A549 (cell line): Measurements from ENCODE around the gene CYB561D2. TPM values are rescaled to one million over a fixed set of nuclear protein-coding genes. Genes with fewer than 3 reads are reported as not detected.

Experiments used
- ATAC-seq, 2 experiments: fragments of 200-7000 bp in 1 of 2; fragments of >200 bp in 1 of 2; cut with Nextera tagmentation in 1 of 2; cut with Tn5 transposase in 1 of 2; 3 replicates each; pipeline versions ENCODE4 v1.8.0 to v1.9.1; 2018 to 2020; ENCODE audit warnings: mild to moderate bottlenecking in 1 of 2, moderate library complexity in 1 of 2
- CTCF ChIA-PET: fragments of 300-600 bp; sonication (Branson Sonifier 250); formaldehyde crosslinking; extraction: SDS; loops from one replicate; lab custom pipeline; 2021; ENCODE audit warnings: antibody characterized with exemption, inconsistent platforms; lab: Yijun Ruan, JAX
- POLR2A ChIA-PET: fragments of 350-600 bp; formaldehyde crosslinking; extraction: SDS; loops from one replicate; lab custom pipeline; 2021; ENCODE audit warnings: antibody characterized with exemption, inconsistent platforms; lab: Yijun Ruan, JAX
- DNase-seq, 2 experiments: peaks; one replicate each; pipeline versions ENCODE4 v3.0.0 to v3.0.0-alpha.2; 2011 to 2016; ENCODE audit warnings: low read depth in 1 of 2, low spot score in 1 of 2
- FAIRE-seq: peaks from 2 replicates; lab custom pipeline; 2011; peaks lifted over from hg19 to GRCh38; lab: Jason Lieb, UNC
- H3K27ac ChIP-seq, 2 experiments: fragments of >200 bp; sonication (Bioruptor Twin); formaldehyde crosslinking; 3 replicates each; pipeline ENCODE4 v1.5.1; 2016 to 2017
- H3K4me1 ChIP-seq: fragments of >200 bp; sonication (Bioruptor Twin); formaldehyde crosslinking; 3 replicates; pipeline ENCODE4 v1.6.1; 2016
- H3K4me2 ChIP-seq: fragments of >200 bp; sonication (Bioruptor Twin); formaldehyde crosslinking; 3 replicates; pipeline ENCODE4 v1.6.1; 2016
- H3K4me3 ChIP-seq: fragments of >200 bp; sonication (Bioruptor Twin); formaldehyde crosslinking; 3 replicates; pipeline ENCODE4 v1.5.1; 2016
- H3K9me3 ChIP-seq: fragments of >200 bp; sonication (Bioruptor Twin); formaldehyde crosslinking; 3 replicates; pipeline ENCODE4 v1.6.1; 2016
- ATOH8 ChIP-seq: fragments of 250-450 bp; sonication (Bioruptor Pico); IDR thresholded peaks from 2 replicates; pipeline ENCODE4 v1.5.0; 2020; ENCODE audit warnings: low read depth, mild to moderate bottlenecking, moderate library complexity
- CHD4 ChIP-seq: fragments of 200-600 bp; sonication (generic); IDR thresholded peaks from 2 replicates; pipeline ENCODE4 v1.6.1; 2016; ENCODE audit warnings: antibody characterized with exemption, mild to moderate bottlenecking, borderline replicate concordance
- CTCF ChIP-seq: fragments of >200 bp; sonication (Bioruptor Twin); formaldehyde crosslinking; IDR thresholded peaks from 3 replicates; pipeline ENCODE4 v1.5.1; 2016
- E2F6 ChIP-seq: IDR thresholded peaks from 2 replicates; pipeline ENCODE4 v1.6.1; 2012; ENCODE audit warnings: low read depth, borderline replicate concordance
- ESRRA ChIP-seq: fragments of 150-350 bp; IDR thresholded peaks from 2 replicates; pipeline ENCODE4 v1.6.1; 2014; ENCODE audit warnings: mild to moderate bottlenecking, low read length, borderline replicate concordance
- FOSL2 ChIP-seq, 2 experiments: fragments of 450-650 bp in 1 of 2; fragments of >200 bp in 1 of 2; sonication (Bioruptor Twin) in 1 of 2; formaldehyde crosslinking; IDR thresholded peaks; 2 replicates each; pipeline versions ENCODE4 v1.5.0 to v1.6.1; 2016 to 2020; ENCODE audit warnings: mild to moderate bottlenecking in 1 of 2, moderate library complexity in 1 of 2
- HES2 ChIP-seq: fragments of >200 bp; sonication (Bioruptor Twin); formaldehyde crosslinking; IDR thresholded peaks from 2 replicates; pipeline ENCODE4 v1.6.1; 2016
- HEYL ChIP-seq: fragments of 250-450 bp; sonication (Bioruptor Pico); IDR thresholded peaks from 2 replicates; pipeline ENCODE4 v1.8.0; 2021; ENCODE audit warnings: mild to moderate bottlenecking, moderate library complexity
- HOXA7 ChIP-seq: fragments of 250-450 bp; sonication (Bioruptor Pico); IDR thresholded peaks from 2 replicates; pipeline ENCODE4 v1.5.0; 2020; ENCODE audit warnings: mild to moderate bottlenecking, moderate library complexity
- HOXB5 ChIP-seq: fragments of 250-450 bp; sonication (Bioruptor Pico); IDR thresholded peaks from 2 replicates; pipeline ENCODE4 v1.5.0; 2020; ENCODE audit warnings: mild to moderate bottlenecking, moderate library complexity
- JUN ChIP-seq, 2 experiments: fragments of >200 bp; sonication (Bioruptor Twin); formaldehyde crosslinking; IDR thresholded peaks; 2 replicates in 1 of 2; 3 replicates in 1 of 2; pipeline ENCODE4 v1.6.1; 2016 to 2017
- MAFK ChIP-seq: fragments of 450-650 bp; IDR thresholded peaks from 2 replicates; pipeline ENCODE4 v1.6.1; 2014; ENCODE audit not compliant: partially characterized antibody
- MAZ ChIP-seq: fragments of 150-350 bp; IDR thresholded peaks from 2 replicates; pipeline ENCODE4 v1.6.1; 2014; ENCODE audit warnings: antibody characterized with exemption, low read depth, low read length, borderline replicate concordance
- MYC ChIP-seq: IDR thresholded peaks from 2 replicates; pipeline ENCODE4 v1.6.1; 2012; ENCODE audit warnings: mild to moderate bottlenecking, inconsistent platforms, low read length, improper control_type of control experiment, borderline replicate concordance
- NPAS2 ChIP-seq: fragments of 250-450 bp; sonication (Bioruptor Pico); IDR thresholded peaks from 2 replicates; pipeline ENCODE4 v1.8.0; 2022; ENCODE audit warnings: mild to moderate bottlenecking, moderate library complexity, borderline replicate concordance
- PBX3 ChIP-seq: IDR thresholded peaks from 2 replicates; pipeline ENCODE4 v1.6.1; 2012
- PHF8 ChIP-seq: fragments of 200-600 bp; sonication (generic); IDR thresholded peaks from 2 replicates; pipeline ENCODE4 v1.6.1; 2016; ENCODE audit warnings: low read depth, mild to moderate bottlenecking, antibody characterized with exemption, moderate library complexity, borderline replicate concordance
- RAD21 ChIP-seq, 2 experiments: fragments of >200 bp in 1 of 2; sonication (Bioruptor Twin) in 1 of 2; formaldehyde crosslinking in 1 of 2; IDR thresholded peaks in 1 of 2; conservative IDR thresholded peaks in 1 of 2; 2 replicates in 1 of 2; 3 replicates in 1 of 2; pipeline ENCODE4 v1.6.1; 2012 to 2018; ENCODE audit warnings: inconsistent platforms in 1 of 2
- RARB ChIP-seq: fragments of 250-450 bp; sonication (Bioruptor Pico); IDR thresholded peaks from 2 replicates; pipeline ENCODE4 v1.8.0; 2021; ENCODE audit warnings: mild to moderate bottlenecking, moderate library complexity
- SMC3 ChIP-seq: fragments of >200 bp; sonication (Bioruptor Twin); formaldehyde crosslinking; IDR thresholded peaks from 3 replicates; pipeline ENCODE4 v1.6.1; 2018; ENCODE audit warnings: inconsistent platforms
- SREBF2 ChIP-seq: fragments of 450-650 bp; IDR thresholded peaks from 2 replicates; pipeline ENCODE4 v1.6.1; 2014; ENCODE audit warnings: mild to moderate bottlenecking, moderate library complexity
- TP53 ChIP-seq: fragments of 250-450 bp; sonication (Bioruptor Pico); IDR thresholded peaks from 2 replicates; pipeline ENCODE4 v1.5.0; 2021; ENCODE audit warnings: mild to moderate bottlenecking, moderate library complexity
- USF2 ChIP-seq: fragments of 450-650 bp; IDR thresholded peaks from 2 replicates; pipeline ENCODE4 v1.6.1; 2014; ENCODE audit warnings: antibody characterized with exemption
- ZNF302 ChIP-seq: fragments of 250-450 bp; sonication (Bioruptor Pico); IDR thresholded peaks from 2 replicates; pipeline ENCODE4 v1.9.0; 2021; ENCODE audit warnings: inconsistent platforms, mild to moderate bottlenecking, moderate library complexity
- WGBS: methylation state at CpG from one replicate; pipeline ENCODE4 v1.1.6; 2017; ENCODE audit errors: missing lambda C conversion rate; 5-methylcytosine and 5-hydroxymethylcytosine counted together
- polyA plus RNA-seq, 4 experiments: library from polyadenylated mRNA; depleted of rRNA in 3 of 4; stranded (reverse); fragments of >200 nt; fragmentation: RNase III in 1 of 4; extraction: RNeasy Plus Mini Kit Qiagen cat#74134 plus additional on column Dnase treatment in 1 of 4; gene quantifications; 2 replicates in 3 of 4; 3 replicates in 1 of 4; pipeline ENCODE4 v1.2.3, GENCODE V29; 2011 to 2017
- TF ChIP-seq, protein P1 (sequence below): IDR thresholded peaks from 2 replicates; pipeline ENCODE4 v1.6.1; 2012
- TF ChIP-seq, protein P2 (sequence below): fragments of 200-600 bp; sonication (generic); IDR thresholded peaks from 2 replicates; pipeline ENCODE4 v1.6.1; 2016; ENCODE audit warnings: antibody characterized with exemption, mild to moderate bottlenecking, moderate library complexity

CYB561D2 gene
- polyA plus RNA-seq, 2 of the 4 experiments (the other 2 are of a cell fraction), result 14.4 to 17.7 TPM

DNA sequence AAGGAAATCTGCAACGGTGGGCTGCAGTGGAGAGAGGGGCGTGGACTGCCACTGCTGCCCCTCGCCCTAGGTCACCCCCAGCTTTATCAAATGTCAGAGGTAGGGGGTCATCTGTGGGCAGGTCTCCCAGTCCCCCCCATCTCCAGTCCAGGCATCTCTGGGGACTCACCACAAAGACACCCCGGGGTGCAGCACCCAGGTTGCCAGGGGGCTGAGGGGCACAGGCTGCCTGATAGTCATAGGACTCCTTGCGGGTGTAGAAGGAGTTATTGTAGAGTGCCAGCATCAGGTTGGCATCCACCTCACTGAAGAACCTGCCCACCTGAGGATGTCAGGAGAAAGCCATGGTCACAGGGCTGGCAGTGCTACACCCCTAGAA is 15.2 kb downstream of the CYB561D2 start:
- TF ChIP-seq PBX3, result no peak
- TF ChIP-seq MAFK, result no peak
- TF ChIP-seq SREBF2, result no peak
- TF ChIP-seq E2F6, result no peak
- TF ChIP-seq HOXB5 (CRISPR knock-in tag), result no peak
- no peak for TF ChIP-seq RAD21 (conservative IDR thresholded peaks at IDR 0.05 in 1 of 2, IDR thresholded peaks at IDR 0.05 in 1 of 2)
- no peak for TF ChIP-seq SMC3
- no peak for TF ChIP-seq USF2
- no peak for TF ChIP-seq HEYL (CRISPR knock-in tag)
- no peak for TF ChIP-seq RARB (CRISPR knock-in tag)
- TF ChIP-seq, protein P1, sequence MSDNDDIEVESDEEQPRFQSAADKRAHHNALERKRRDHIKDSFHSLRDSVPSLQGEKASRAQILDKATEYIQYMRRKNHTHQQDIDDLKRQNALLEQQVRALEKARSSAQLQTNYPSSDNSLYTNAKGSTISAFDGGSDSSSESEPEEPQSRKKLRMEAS, result no peak
- TF ChIP-seq NPAS2 (CRISPR knock-in tag), result no peak
- TF ChIP-seq ESRRA, result no peak
- no peak for DNase-seq
- ChIA-PET CTCF (interaction anchor here (1.0 to 4.1 kb wide), 3 partner anchors 19 to 248 kb away, joined by 4 to 14 read pairs (median 4); no protein-coding TSS in a partner anchor), POLR2A (no interaction called here)
- H3K27ac ChIP-seq, result no peak overlapping the region
- no peaks in the 10 kb centered on the region for H3K9me3 ChIP-seq
- no peak for ATAC-seq
- WGBS, result 67% methylated on average over 3 of the region's 5 CpGs
- H3K4me1 ChIP-seq, result no peaks in the 10 kb centered on the region
- no peak overlapping the region for H3K4me3 ChIP-seq
- no peak for FAIRE-seq
- H3K4me2 ChIP-seq, result no peak overlapping the region

GRCh38 chr3:50369012-50369670 is 18.5 kb downstream of the CYB561D2 start:
- no peak for DNase-seq
- H3K27ac ChIP-seq, result no peak overlapping the region
- no peak for FAIRE-seq
- no peak for ATAC-seq
- H3K9me3 ChIP-seq, result no peaks in the 10 kb centered on the region
- ChIA-PET POLR2A (no interaction called here), CTCF (interaction anchor here (1.3 to 1.6 kb wide), 3 partner anchors 10 to 247 kb away, joined by 3 to 5 read pairs (median 4); partner anchors contain the start of gene TMEM115)
- peaks cover 9% of the 10 kb centered on the region; the same call in 2 of the 3 replicates for H3K4me1 ChIP-seq
- H3K4me2 ChIP-seq, result no peak overlapping the region
- no peak overlapping the region for H3K4me3 ChIP-seq
- WGBS, result 38% methylated on average over 8 of the region's 9 CpGs
- TF ChIP-seq HES2, result no peak
- TF ChIP-seq HOXA7 (CRISPR knock-in tag), result no peak
- no peak for TF ChIP-seq JUN (IDR thresholded peaks at IDR 0.05)
- no peak for TF ChIP-seq MAFK
- no peak for TF ChIP-seq FOSL2 (IDR thresholded peaks at IDR 0.05)
- TF ChIP-seq FOSL2 (CRISPR knock-in tag; IDR thresholded peaks at IDR 0.05), result no peak
- TF ChIP-seq HEYL (CRISPR knock-in tag), result no peak
- TF ChIP-seq TP53 (CRISPR knock-in tag), result no peak
- no peak for TF ChIP-seq CHD4
- no peak for TF ChIP-seq SREBF2
- no peak for TF ChIP-seq MAZ
- TF ChIP-seq ESRRA, result no peak
- TF ChIP-seq, protein P2, sequence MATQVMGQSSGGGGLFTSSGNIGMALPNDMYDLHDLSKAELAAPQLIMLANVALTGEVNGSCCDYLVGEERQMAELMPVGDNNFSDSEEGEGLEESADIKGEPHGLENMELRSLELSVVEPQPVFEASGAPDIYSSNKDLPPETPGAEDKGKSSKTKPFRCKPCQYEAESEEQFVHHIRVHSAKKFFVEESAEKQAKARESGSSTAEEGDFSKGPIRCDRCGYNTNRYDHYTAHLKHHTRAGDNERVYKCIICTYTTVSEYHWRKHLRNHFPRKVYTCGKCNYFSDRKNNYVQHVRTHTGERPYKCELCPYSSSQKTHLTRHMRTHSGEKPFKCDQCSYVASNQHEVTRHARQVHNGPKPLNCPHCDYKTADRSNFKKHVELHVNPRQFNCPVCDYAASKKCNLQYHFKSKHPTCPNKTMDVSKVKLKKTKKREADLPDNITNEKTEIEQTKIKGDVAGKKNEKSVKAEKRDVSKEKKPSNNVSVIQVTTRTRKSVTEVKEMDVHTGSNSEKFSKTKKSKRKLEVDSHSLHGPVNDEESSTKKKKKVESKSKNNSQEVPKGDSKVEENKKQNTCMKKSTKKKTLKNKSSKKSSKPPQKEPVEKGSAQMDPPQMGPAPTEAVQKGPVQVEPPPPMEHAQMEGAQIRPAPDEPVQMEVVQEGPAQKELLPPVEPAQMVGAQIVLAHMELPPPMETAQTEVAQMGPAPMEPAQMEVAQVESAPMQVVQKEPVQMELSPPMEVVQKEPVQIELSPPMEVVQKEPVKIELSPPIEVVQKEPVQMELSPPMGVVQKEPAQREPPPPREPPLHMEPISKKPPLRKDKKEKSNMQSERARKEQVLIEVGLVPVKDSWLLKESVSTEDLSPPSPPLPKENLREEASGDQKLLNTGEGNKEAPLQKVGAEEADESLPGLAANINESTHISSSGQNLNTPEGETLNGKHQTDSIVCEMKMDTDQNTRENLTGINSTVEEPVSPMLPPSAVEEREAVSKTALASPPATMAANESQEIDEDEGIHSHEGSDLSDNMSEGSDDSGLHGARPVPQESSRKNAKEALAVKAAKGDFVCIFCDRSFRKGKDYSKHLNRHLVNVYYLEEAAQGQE, result no peak
- no peak for TF ChIP-seq MYC
- no peak for TF ChIP-seq ATOH8
- no peak for TF ChIP-seq PHF8
- no peak for TF ChIP-seq CTCF
- TF ChIP-seq ZNF302 (CRISPR knock-in tag), result no peak
